Urothelium cell line (cell line): ENCODE results near the gene ATOSA.

ENCODE experiments used
- DNase-seq: peaks from one replicate; pipeline ENCODE4 v3.0.0; 2011; ENCODE audit warnings: low spot score, mixed read lengths
- FAIRE-seq: peaks from 2 replicates; lab custom pipeline; 2011; peaks lifted over from hg19 to GRCh38; lab: Jason Lieb, UNC

The ATOSA gene, protein sequence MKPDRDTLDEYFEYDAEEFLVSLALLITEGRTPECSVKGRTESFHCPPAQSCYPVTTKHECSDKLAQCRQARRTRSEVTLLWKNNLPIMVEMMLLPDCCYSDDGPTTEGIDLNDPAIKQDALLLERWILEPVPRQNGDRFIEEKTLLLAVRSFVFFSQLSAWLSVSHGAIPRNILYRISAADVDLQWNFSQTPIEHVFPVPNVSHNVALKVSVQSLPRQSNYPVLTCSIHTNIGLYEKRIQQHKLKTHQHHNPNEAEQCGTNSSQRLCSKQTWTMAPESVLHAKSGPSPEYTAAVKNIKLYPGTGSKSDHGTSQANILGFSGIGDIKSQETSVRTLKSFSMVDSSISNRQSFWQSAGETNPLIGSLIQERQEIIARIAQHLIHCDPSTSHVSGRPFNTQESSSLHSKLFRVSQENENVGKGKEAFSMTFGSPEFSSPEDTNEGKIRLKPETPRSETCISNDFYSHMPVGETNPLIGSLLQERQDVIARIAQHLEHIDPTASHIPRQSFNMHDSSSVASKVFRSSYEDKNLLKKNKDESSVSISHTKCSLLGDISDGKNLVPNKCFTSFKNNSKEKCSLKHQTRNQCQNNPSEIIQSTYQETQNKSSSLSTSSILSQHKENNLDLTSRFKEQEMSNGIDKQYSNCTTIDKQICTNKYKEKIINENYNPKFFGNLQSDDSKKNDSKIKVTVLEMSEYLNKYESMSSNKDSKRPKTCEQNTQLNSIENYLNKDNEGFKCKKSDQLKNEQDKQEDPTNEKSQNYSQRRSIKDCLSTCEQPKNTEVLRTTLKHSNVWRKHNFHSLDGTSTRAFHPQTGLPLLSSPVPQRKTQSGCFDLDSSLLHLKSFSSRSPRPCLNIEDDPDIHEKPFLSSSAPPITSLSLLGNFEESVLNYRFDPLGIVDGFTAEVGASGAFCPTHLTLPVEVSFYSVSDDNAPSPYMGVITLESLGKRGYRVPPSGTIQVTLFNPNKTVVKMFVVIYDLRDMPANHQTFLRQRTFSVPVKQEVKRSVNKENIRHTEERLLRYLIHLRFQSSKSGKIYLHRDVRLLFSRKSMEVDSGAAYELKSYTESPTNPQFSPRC

DNA sequence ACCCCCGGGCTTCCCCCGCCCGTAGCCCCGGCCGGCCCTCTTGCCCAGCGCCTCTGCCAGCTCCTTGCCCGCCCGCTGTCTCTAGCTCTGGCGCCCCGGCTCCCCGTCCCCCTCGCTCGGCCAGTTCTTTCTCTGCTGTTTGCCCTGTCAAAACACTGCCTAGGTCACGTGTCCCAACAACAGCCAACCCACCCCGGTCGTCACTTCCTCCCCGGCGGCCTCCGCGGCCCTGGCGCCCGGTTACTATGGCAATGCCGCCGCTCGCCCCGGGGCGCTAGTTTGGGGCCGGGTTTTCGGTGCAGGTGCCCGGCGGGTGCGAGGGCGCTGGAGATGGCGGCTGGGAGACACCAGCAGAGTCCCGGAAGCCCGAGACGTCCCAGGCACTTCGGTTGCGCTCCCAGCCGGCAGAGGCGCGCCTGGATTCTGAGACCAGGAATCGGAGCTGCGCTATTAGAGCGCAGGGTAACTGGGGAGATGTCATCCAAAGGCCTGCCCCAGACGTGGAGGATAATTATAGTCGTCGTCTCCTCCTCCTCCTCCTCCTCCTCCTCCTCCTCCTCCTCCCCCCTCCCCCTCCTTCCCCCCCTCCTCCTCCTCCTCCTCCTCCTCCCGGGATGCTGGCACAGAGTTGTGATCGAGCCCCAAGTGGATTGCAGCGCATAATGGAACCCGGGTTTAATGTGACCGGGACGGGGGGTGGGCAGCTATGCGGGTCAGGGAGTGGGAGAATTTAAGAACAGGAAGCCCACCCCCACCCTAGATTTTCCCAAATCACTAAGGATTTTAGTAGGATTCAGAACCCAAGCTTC lies at the start of gene ATOSA:
ATOSA (minus strand) TSS at position 157 of the 809 bp plus-strand sequence. CDS start 1,367 bp downstream, outside the sequence.
- FAIRE-seq: peak; percentile 44

DNA sequence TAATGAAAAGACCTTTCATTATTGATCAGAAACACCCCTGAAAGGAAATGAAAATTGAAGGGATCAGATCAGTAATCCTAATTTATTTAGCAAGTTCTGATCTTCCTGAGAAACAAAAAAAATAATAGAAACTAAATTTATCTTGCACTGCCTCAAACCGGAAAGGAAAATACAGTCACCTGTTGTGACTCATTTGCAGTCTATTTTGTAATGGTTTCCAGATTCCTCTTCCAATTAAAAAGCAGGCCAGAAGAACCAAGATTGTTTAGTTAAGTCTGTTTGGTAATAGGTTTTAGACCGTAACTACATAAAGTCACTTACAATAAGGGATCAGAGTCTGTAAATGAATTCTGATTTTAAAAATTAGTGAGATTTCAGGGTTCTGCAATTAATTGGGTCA lies 49.7 kb upstream of the ATOSA start:
- FAIRE-seq: no peak
- peak; percentile 23 for DNase-seq

More for the DNA sequence above, at the start of gene ATOSA:
- DNase-seq: peak; percentile 88

DNA sequence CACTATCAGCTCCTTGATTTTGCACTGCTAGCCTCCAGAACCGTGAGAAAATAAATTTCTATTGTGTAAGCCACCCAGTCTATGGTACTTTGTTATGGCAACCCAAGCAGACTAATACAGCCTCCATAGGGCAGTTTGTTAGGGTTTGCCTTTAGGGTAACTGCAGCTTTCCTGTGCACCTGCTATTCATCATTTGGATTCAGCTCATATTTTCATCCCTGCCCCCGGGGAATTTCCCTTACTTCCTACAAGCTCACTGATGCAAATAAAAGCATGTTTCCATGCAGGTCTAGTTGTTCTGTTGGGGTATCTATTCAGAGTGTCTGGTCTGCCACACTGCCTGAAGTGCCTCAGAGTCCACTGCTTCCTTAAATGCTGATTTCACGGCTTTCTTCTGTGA lies 48.6 kb upstream of the ATOSA start:
- DNase-seq: no peak

DNA sequence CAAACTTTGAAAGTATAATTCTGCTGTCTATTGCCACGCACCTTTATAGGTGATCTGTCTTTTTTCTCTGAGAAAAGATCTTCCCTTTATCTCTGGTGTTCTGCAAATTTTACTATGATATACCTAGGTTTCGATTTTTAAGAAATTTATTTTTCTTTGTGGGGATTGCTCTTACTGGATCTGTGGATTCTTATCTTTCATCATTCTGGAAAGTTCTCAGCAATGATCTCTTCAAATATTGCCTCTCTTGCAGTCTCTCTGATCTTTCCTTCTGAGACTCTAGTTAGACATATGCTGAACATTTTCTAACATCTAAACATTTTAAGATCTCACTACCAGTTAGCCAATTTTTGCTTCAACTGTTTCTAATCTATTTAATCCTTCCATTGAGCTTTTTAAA lies 47.0 kb upstream of the ATOSA start:
- DNase-seq (no peak), FAIRE-seq (no peak)

More for the DNA sequence above, 48.6 kb upstream of the ATOSA start:
- FAIRE-seq: no peak

DNA sequence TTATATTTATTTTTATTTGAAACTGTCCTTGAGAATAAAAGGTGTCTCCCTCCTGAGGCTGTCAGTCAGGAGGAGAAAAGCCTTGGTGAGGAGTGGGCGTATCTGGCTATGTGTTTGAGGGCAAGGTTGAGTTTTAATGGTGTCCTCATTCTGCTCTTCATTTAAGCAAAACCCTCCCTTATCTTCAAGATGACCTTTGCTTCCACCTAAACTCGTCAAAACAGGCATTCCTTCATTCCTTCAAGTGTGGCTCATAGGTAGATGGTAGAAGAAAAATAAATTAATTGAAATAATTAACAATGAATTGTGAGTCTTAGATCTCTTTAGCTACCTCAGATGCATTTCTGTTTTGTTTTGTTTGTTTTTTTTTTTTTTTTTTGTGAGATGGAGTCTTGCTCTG lies 39.4 kb upstream of the ATOSA start:
- no peak for FAIRE-seq
- DNase-seq: no peak

DNA sequence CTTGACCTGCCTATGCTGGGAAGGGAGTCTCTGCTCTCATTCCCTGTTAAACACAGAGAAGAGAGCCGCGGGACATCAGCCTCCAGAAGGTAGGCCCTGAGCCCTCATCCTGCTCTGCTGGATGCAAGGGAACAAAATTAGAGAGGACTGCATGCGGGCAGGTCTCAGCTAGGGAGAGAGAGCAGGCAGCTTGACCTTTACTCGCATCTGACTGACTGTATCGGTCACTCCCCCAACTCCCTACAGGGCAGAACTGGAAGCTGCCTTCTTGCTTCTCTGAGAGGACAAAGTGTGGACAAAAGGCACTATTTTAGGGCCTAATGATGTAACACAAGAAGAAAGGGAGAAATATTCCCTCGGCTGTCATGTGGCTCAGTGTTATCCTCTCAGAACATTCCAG lies 38.7 kb upstream of the ATOSA start:
- DNase-seq (no peak), FAIRE-seq (no peak)

DNA sequence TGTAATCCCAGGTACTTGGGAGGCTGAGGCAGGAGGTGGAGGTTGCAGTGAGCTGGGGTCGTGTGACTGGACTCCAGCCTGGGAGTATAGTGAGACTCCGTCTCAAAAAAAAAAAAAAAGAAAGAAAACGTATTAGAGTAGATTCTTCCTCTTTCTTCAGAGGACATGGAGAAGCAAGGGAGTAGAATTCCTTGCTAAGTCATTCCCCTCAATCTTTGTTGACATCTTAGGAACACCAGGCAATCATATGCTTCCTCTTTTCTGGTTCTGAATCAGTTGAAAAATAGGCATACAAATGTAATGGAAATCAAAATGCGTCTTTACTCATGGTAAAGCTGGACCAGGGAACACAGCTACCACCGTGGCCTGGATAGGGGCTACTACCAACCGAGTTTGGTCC lies 38.3 kb upstream of the ATOSA start:
- DNase-seq (no peak), FAIRE-seq (no peak)

DNA sequence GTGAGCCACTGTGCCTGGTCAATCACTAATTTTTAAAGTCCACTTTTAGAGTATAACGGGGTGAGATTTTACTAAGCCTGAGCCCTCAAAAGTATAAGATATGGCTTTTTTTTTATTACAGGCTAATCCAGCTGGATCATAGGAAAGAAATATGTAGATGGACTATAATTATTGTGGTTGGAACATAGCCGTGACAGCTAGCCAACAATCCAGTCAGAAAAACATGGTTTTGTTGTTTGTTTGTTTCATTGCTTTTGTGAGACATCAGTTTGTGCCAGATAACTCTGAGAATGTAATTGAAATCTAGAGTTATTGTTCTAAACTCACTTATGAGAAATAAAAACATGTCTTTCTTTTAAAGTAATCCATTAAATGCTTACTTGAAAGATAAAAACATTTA lies 37.3 kb upstream of the ATOSA start:
- no peak for FAIRE-seq
- DNase-seq: no peak

DNA sequence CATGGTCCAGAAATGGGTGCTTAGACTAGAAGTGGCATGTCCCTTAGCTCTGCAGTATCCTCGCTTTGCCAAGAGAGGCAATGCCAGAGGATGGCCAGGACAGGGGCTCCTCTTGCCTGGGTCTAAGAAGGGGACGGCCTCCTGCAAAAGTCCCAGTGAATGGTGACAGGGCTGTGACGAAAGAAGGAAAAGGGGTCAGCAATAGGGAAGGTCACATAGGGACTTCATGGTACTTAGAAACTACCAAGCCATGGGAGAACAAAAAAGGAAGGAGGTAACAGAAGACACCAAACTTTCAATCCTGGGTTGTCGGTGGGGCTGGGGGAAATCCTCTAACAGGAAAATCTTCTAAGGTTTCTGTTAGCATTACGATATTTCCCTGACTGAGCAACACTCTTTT lies 36.2 kb upstream of the ATOSA start:
- DNase-seq (no peak), FAIRE-seq (no peak)

DNA sequence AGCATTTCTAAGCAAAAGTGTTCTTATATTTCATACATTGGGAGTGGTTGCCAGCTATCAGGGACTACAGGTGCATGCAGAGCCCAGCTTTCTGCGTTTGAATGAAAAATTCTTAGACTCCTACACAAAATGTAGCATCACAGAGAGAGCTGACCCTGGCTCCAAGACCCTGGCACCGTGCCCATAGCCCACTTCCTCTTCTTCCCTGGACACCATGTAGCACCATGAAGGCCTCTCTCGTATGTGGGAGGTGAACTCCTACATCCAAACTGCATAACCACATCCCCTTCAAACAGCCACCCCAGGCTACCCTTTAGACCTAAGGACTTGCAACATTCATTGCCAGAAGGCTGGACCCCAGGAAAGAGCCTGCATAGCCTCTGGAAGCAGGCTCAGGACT lies 35.8 kb upstream of the ATOSA start:
- FAIRE-seq: no peak
- DNase-seq: no peak

DNA sequence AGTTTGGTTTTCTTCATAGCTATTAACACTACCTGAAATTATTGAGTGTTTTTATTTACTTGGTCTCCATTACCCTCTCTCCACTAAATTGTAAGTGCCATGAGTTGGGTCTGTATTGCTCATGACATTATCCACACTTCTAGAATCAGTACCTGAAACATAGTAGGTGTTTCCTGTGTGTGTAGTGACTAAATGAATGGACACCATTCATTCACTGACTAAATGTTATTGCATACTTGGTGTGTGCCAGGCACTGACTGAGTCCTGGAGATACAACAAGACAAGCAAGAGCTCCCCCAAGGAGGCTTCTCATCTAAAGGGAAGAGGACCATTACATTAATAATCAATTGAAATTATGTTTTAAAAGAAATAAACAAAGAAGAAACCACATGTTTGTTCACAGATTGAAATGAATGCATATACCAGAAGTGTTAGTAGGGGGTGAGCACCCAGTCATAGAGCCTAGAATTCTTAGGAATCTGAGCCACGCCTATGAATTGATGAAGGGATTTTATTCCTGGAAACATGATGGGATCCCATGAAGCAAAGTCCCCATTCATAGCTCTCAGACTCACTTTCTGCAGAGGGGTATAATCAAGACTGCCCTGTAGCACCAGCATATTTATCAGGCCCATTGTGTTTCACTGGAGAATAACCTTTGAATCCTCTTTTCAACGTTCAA lies 31.7 kb upstream of the ATOSA start:
- DNase-seq: no peak
- no peak for FAIRE-seq

DNA sequence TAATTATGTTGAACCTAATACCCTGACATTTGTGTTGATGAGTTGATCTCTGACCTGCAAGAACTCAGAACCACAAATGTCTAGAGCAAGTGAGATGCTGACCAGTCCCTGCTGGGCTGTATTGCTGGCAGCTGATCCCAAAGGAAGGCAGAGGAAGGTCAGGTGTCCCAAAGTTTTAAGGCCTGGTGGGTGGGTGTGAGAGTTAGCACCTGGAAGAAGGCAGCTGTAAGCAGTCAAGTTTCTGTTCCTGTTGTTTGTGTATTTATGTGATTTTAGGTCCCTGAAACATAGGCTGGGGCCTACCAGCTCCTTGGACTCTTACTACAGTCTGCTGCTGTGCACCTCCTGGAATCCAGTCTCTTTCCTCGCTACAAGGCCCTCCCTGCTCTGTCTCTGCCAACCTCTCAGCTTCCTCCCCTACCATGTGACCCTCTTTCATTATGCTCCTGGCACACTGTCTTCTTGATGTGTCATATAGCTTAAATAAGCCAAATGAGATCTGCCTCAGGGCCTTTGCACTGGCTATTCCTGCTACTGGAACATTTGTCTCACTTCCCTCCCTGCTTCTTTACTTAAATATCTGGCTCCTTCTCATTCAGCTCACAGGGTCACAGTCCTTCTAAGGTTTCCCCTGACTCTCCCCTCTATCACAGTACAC lies 31.0 kb upstream of the ATOSA start:
- DNase-seq: no peak
- FAIRE-seq: no peak

DNA sequence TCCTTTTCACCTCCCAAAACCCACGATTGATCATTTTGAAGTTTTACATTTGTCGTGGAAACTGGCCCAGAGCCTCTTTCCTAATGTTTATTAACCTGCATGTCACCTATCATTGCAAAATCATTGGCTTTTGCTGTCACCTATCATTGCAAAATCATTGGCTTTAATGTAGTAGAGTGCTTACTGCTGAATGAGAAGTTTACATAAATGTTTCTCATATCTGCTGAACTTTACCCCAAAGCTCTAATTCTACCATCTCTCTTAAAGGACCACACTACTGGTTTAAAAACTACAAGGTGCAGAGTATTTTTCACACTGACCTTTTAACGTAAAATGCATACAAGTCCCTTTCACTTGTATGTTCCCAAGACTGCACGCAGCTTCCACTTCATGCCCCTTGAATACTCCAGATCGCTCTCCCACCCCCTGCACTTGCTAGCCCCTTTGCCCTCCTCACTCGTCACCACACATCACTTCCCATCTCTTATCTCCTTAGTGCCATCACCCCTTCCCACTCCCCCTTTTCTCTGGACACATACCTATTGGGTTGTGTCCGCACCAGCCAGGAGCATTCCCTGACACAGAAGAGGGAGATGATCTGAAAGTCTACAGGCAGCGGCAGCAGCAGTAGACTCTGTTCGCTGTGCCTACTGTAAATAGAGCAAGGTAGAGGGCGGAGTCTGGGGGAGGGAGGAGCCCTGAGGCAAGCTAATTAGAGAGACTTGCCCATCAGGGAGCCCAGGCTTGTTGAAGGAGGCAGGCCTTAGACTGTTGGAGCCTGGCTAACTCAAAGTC lies 30.2 kb upstream of the ATOSA start:
- FAIRE-seq (no peak), DNase-seq (no peak)

DNA sequence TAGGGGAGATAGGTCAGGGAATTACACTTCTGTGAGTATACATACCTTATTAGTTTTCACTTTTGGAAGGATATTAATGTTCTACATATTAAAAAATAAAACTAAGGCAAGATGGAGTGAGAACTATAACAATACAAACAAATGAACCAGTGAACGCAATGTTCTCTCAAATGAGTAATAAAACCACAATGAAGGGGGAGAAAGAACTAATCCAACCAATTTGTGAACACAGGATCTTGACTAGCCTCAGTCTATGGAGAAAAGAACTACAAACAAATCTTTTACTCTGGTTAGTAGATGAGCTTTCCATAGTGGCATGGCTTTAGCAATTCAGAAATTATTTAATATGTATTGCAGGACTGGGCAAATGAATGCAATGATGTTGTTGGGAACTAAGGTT lies 26.9 kb upstream of the ATOSA start:
- no peak for DNase-seq
- FAIRE-seq: no peak

DNA sequence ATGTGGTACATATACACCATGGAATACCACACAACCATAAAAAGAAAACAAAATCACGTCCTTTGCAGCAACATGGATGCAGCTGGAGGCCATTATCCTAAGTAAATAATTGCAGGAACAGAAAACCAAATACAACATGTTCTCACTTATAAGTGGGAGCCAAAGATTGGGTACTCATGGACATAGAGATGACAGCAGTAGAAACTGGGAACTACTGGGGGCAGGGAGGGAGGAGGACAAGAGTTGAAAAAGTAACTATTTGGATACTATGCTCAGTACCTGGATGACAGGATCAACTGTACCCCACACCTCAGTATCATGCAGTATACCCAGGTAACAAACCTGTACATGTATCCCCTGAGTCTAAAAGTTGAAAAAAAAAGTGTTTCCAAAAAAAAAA lies 23.2 kb upstream of the ATOSA start:
- FAIRE-seq (no peak), DNase-seq (no peak)

DNA sequence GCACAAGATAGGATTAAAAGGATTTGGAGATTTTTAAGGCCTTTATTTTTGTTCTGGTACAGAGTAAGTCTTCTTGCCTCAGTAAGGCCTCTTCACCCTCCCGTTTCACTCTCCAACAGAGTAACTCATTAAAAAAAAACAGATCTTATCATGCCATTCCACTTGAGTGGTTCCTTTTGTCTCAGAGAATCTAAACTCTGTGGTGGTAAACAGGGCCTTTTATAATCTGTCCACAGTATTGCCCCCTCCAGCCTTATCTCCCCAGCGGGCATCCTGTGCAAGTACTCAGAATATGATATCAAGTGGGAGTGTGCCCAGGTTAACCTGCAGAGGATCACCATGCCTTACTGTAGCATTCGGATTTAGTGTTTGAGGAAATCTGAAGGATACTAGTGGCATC lies 20.3 kb upstream of the ATOSA start:
- no peak for DNase-seq

DNA sequence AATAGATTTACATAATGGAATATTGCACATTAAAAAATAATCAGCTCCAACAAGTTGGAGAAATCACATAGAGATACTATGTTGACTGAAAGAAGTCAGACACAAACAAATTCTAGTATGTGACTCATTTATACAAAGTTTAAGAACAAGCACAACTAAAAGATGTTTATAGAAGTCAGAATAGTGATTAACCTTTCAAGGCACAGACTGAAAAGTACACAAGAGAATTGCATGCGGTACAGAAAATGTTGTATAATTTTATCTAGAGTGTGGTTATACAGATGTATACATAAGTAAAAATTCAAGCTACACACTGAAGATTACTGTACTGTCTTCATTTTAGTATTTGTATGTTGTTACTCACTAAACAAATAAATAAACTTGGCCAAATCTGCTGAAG lies 19.3 kb upstream of the ATOSA start:
- DNase-seq (no peak), FAIRE-seq (no peak)

More for the DNA sequence above, 20.3 kb upstream of the ATOSA start:
- no peak for FAIRE-seq

DNA sequence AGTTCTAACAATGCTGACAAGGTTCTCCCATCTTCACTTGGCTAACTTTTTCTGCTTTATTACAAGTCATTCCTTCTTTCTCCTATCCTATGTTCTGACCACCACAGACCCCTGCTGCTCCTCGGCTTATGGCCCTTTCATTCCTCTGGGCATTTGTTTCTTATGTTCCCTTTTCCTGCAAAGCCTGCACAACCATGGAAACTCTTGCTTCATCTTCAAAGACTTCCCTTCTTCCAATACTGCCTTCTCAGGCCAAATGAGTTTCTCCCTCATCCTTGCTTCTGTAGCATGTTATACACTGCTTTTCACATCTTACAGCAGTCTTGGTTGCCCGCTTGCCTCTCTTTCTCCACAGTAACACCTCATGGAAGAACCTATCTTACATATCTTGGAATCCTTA lies 17.9 kb upstream of the ATOSA start:
- FAIRE-seq: no peak
- no peak for DNase-seq

DNA sequence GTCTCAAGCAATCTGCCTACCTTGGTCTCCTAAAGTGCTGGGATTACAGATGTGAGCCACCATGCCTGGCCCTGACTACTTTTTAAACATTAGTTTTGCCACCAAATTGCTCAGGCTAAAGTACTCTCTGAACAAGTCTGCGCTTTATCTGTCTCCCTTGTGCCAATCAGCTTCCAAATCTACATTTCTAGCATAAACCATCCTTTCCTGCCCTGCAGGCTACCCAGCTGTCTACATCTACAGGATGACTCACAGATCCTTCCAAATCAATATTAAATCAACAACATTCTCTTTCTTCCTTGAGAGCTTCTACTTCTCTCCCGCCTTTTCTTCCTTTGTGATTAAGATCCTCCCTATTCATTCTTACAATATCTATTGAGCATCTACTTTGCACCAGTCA lies 16.0 kb upstream of the ATOSA start:
- no peak for FAIRE-seq

More for the DNA sequence above, 16.0 kb upstream of the ATOSA start:
- no peak for DNase-seq
